Gastroesophageal sphincter (tissue), 4 donors: ENCODE data around the gene KRTAP29-1. TPM values are rescaled to one million over a fixed set of nuclear protein-coding genes. Genes with fewer than 3 reads are reported as not detected.
A peak's percentile ranks its signal among the peaks of the same experiment; 100 is the strongest.

Experiments used
- ATAC-seq: fragments of 150-250 bp; one replicate; pipeline ENCODE4 v1.9.1; 2016; ENCODE audit warnings: mild to moderate bottlenecking, moderate library complexity
- H3K27ac ChIP-seq, 4 donors: fragments of 200-600 bp; sonication (generic) in 3 of 4; 1 replicate in 3 of 4; 2 replicates in 1 of 4; pipeline ENCODE4 v1.5.1; 2016 to 2019
- H3K27me3 ChIP-seq: fragments of 200-600 bp; sonication (generic); one replicate; pipeline ENCODE4 v1.5.1; 2019
- H3K36me3 ChIP-seq, 2 donors: fragments of 200-600 bp; sonication (generic); one replicate each; pipeline ENCODE4 v1.5.1; 2019; ENCODE audit warnings: control low read depth in 1 of 2
- H3K4me1 ChIP-seq, 3 donors: fragments of 200-600 bp; sonication (generic); 1 replicate in 2 of 3; 2 replicates in 1 of 3; pipeline ENCODE4 v1.5.1; 2016 to 2019; ENCODE audit warnings: control low read depth in 2 of 3
- H3K4me3 ChIP-seq, 2 donors: fragments of 200-600 bp; sonication (generic); one replicate each; pipeline ENCODE4 v1.5.1; 2019; ENCODE audit warnings: mild to moderate bottlenecking in 1 of 2, moderate library complexity in 1 of 2
- H3K9me3 ChIP-seq, 3 donors: fragments of 200-600 bp; sonication (generic); one replicate each; pipeline ENCODE4 v1.5.1; 2017 to 2019; ENCODE audit warnings: control low read depth in 2 of 3
- CTCF ChIP-seq, 4 experiments: fragments of 200-600 bp in 2 of 4; fragments of 450-650 bp in 2 of 4; sonication (generic) in 1 of 4; IDR thresholded peaks; one replicate each; pipeline ENCODE4 v1.5.1; 2017 to 2019; ENCODE audit warnings: antibody characterized with exemption in 4 of 4, mild to moderate bottlenecking in 2 of 4, moderate library complexity in 2 of 4
- EP300 ChIP-seq: sonication (generic); formaldehyde crosslinking; IDR thresholded peaks from one replicate; pipeline ENCODE4 v1.6.1; 2017; ENCODE audit warnings: antibody characterized with exemption, mild to moderate bottlenecking
- POLR2A ChIP-seq, 2 donors: fragments of 450-650 bp; IDR thresholded peaks; one replicate each; pipeline ENCODE4 v1.6.1; 2017; ENCODE audit warnings: antibody characterized with exemption in 2 of 2, mild to moderate bottlenecking in 2 of 2, moderate library complexity in 1 of 2
- POLR2AphosphoS5 ChIP-seq: sonication (generic); formaldehyde crosslinking; IDR thresholded peaks from one replicate; pipeline ENCODE4 v1.6.1; 2017; ENCODE audit warnings: antibody characterized with exemption
- WGBS, 2 donors: methylation state at CpG; one replicate each; pipeline ENCODE4 v1.1.5; 2018; ENCODE audit warnings: low coverage in 1 of 2; 5-methylcytosine and 5-hydroxymethylcytosine counted together
- total RNA-seq, 4 donors: library from RNA; depleted of rRNA; stranded (reverse); fragments of >200 nt; gene quantifications; one replicate each; pipeline ENCODE4 v1.1.0, GENCODE V29; 2016

The KRTAP29-1 gene
- total RNA-seq, 4 donors from 2014 or later: not detected

- H3K27ac ChIP-seq: no peak overlapping the region
- TF ChIP-seq POLR2AphosphoS5: no peak
- TF ChIP-seq CTCF (IDR thresholded peaks at IDR 0.05): peak in 1 of 4 experiments; percentile 28
- H3K4me1 ChIP-seq: no peaks in the 10 kb centered on the region
- no peaks in the 10 kb centered on the region for H3K36me3 ChIP-seq
- H3K4me3 ChIP-seq: no peak overlapping the region
- 66 to 85% methylated on average over 6 to 7 of the region's 16 CpGs for WGBS, 2 donors
- no peaks in the 10 kb centered on the region for H3K27me3 ChIP-seq
- H3K9me3 ChIP-seq: peaks cover 0 to 13% (median 0%) of the 10 kb centered on the region in 3 donors
- no peak for ATAC-seq
Measured at GRCh38 chr17:41324180-41325075, 21.8 kb upstream of the KRTAP29-1 start.

GRCh38 chr17:41322903-41323895 lies 20.5 kb upstream of the KRTAP29-1 start:
- Histone ChIP-seq H3K4me3 (no peak overlapping the region), H3K36me3 (no peaks in the 10 kb centered on the region), H3K27ac (no peak overlapping the region), H3K27me3 (no peaks in the 10 kb centered on the region), H3K9me3 (peaks cover 0 to 16% (median 0%) of the 10 kb centered on the region in 3 donors), H3K4me1 (no peaks in the 10 kb centered on the region)
- ATAC-seq: no peak
- TF ChIP-seq POLR2A (IDR thresholded peaks at IDR 0.05) (no peak), EP300 (no peak), CTCF (IDR thresholded peaks at IDR 0.05) (no peak), POLR2AphosphoS5 (no peak)
- WGBS, 2 donors: 100% methylated on average over 1 of the region's 11 CpGs; no CpG with 5 or more reads in 1 of the 2 donors

GRCh38 chr17:41322094-41322902 lies 19.6 kb upstream of the KRTAP29-1 start:
- Histone ChIP-seq H3K36me3 (no peaks in the 10 kb centered on the region), H3K27me3 (no peaks in the 10 kb centered on the region), H3K9me3 (peaks cover 0 to 16% (median 0%) of the 10 kb centered on the region in 3 donors), H3K4me3 (no peak overlapping the region), H3K4me1 (no peaks in the 10 kb centered on the region), H3K27ac (no peak overlapping the region)
- 29 to 39% methylated on average over 4 to 5 of the region's 5 CpGs for WGBS, 2 donors
- TF ChIP-seq EP300 (no peak), CTCF (IDR thresholded peaks at IDR 0.05) (peak in 3 of 4 experiments; percentile 53 to 68 (median 61))
- no peak for ATAC-seq

GRCh38 chr17:41318231-41318630 lies 15.6 kb upstream of the KRTAP29-1 start:
- ATAC-seq: no peak
- Histone ChIP-seq H3K27ac (no peak overlapping the region), H3K4me3 (no peak overlapping the region), H3K27me3 (peaks cover 17% of the 10 kb centered on the region), H3K9me3 (peaks cover 0 to 16% (median 0%) of the 10 kb centered on the region in 3 donors), H3K36me3 (no peaks in the 10 kb centered on the region), H3K4me1 (no peaks in the 10 kb centered on the region)
- TF ChIP-seq EP300: no peak
- TF ChIP-seq CTCF (IDR thresholded peaks at IDR 0.05): no peak
- no peak for TF ChIP-seq POLR2A (IDR thresholded peaks at IDR 0.05)
- TF ChIP-seq POLR2AphosphoS5: no peak
- 63 to 95% methylated on average over 2 of the region's 2 CpGs for WGBS, 2 donors
